WERI-Rb-1 (cell line): Measurements from ENCODE around the gene UACA.

Experiments
- DNase-seq: peaks from one replicate; pipeline ENCODE4 v3.0.0-alpha.2; 2020
- H3K27ac ChIP-seq: fragments of 250-450 bp; sonication (Bioruptor Pico); 2 replicates; pipeline ENCODE4 v1.5.1; 2020; ENCODE audit warnings: mild to moderate bottlenecking, moderate library complexity
- H3K27me3 ChIP-seq: fragments of 250-450 bp; sonication (Bioruptor Pico); 2 replicates; pipeline ENCODE4 v1.5.1; 2021; ENCODE audit warnings: mild to moderate bottlenecking, low read depth, moderate library complexity; ENCODE audit not compliant: insufficient read depth, severe bottlenecking
- H3K36me3 ChIP-seq: fragments of 250-450 bp; sonication (Bioruptor Pico); 2 replicates; pipeline ENCODE4 v1.5.1; 2020; ENCODE audit warnings: mild to moderate bottlenecking, moderate library complexity
- H3K4me3 ChIP-seq: 2 replicates; pipeline ENCODE4 v1.5.1; 2011; ENCODE audit warnings: low read depth, mild to moderate bottlenecking, control low read depth, low read length
- H3K9me3 ChIP-seq: fragments of 250-450 bp; sonication (Bioruptor Pico); 2 replicates; pipeline ENCODE4 v1.5.1; 2021; ENCODE audit warnings: mild to moderate bottlenecking, moderate library complexity; ENCODE audit not compliant: severe bottlenecking
- TF ChIP-seq, protein P1 (sequence below): IDR thresholded peaks from 2 replicates; pipeline ENCODE4 v1.5.1; 2011; ENCODE audit warnings: low read depth, mild to moderate bottlenecking, control low read depth, inconsistent platforms, low read length

UACA gene

GRCh38 chr15:70768257-70768883 lies 5.0 kb upstream of the UACA start:
- no peaks in the 10 kb centered on the region for H3K9me3 ChIP-seq
- DNase-seq, result no peak
- no peak overlapping the region for H3K4me3 ChIP-seq
- H3K27ac ChIP-seq, result no peak overlapping the region
- H3K36me3 ChIP-seq, result no peaks in the 10 kb centered on the region; the same call in 1 of the 2 replicates
- no peaks in the 10 kb centered on the region for H3K27me3 ChIP-seq
- TF ChIP-seq, protein P1, sequence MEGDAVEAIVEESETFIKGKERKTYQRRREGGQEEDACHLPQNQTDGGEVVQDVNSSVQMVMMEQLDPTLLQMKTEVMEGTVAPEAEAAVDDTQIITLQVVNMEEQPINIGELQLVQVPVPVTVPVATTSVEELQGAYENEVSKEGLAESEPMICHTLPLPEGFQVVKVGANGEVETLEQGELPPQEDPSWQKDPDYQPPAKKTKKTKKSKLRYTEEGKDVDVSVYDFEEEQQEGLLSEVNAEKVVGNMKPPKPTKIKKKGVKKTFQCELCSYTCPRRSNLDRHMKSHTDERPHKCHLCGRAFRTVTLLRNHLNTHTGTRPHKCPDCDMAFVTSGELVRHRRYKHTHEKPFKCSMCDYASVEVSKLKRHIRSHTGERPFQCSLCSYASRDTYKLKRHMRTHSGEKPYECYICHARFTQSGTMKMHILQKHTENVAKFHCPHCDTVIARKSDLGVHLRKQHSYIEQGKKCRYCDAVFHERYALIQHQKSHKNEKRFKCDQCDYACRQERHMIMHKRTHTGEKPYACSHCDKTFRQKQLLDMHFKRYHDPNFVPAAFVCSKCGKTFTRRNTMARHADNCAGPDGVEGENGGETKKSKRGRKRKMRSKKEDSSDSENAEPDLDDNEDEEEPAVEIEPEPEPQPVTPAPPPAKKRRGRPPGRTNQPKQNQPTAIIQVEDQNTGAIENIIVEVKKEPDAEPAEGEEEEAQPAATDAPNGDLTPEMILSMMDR, result no peak

- Histone ChIP-seq H3K9me3 (no peaks in the 10 kb centered on the region), H3K27ac (no peak overlapping the region), H3K4me3 (no peak overlapping the region), H3K27me3 (no peaks in the 10 kb centered on the region), H3K36me3 (no peaks in the 10 kb centered on the region; the same call in 1 of the 2 replicates)
- TF ChIP-seq, protein P1, result no peak
- DNase-seq, result no peak
Observed at GRCh38 chr15:70767667-70768066, 4.3 kb upstream of the UACA start.

DNA sequence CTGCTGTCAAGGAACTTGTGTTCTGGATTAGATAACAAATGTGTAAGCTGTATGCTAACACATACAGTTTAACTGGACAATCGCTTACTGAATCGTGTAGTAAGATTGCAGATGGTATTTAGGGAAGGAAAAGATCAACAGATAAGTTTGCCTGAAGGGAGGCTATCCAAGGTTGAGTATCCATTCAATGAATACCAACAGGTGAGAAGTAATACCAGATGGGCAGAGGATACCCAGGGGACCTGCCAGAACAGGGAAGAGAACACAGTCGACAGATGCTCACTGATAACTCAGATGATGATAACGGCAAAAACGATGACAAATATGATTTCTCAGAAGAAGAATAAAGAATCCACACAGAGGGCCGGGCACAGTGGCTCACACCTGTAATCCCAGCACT lies 3.2 kb upstream of the UACA start:
- no peak overlapping the region for H3K27ac ChIP-seq
- no peaks in the 10 kb centered on the region for H3K9me3 ChIP-seq
- H3K4me3 ChIP-seq, result no peak overlapping the region
- no peaks in the 10 kb centered on the region for H3K27me3 ChIP-seq
- TF ChIP-seq, protein P1, result no peak
- DNase-seq, result no peak
- H3K36me3 ChIP-seq, result no peaks in the 10 kb centered on the region; the same call in 1 of the 2 replicates

GRCh38 chr15:70765504-70766281 lies 2.3 kb upstream of the UACA start:
- no peaks in the 10 kb centered on the region; the same call in 1 of the 2 replicates for H3K36me3 ChIP-seq
- H3K27me3 ChIP-seq, result no peaks in the 10 kb centered on the region
- H3K9me3 ChIP-seq, result no peaks in the 10 kb centered on the region
- no peak overlapping the region for H3K27ac ChIP-seq
- TF ChIP-seq, protein P1, result no peak
- H3K4me3 ChIP-seq, result no peak overlapping the region
- DNase-seq, result no peak

DNA sequence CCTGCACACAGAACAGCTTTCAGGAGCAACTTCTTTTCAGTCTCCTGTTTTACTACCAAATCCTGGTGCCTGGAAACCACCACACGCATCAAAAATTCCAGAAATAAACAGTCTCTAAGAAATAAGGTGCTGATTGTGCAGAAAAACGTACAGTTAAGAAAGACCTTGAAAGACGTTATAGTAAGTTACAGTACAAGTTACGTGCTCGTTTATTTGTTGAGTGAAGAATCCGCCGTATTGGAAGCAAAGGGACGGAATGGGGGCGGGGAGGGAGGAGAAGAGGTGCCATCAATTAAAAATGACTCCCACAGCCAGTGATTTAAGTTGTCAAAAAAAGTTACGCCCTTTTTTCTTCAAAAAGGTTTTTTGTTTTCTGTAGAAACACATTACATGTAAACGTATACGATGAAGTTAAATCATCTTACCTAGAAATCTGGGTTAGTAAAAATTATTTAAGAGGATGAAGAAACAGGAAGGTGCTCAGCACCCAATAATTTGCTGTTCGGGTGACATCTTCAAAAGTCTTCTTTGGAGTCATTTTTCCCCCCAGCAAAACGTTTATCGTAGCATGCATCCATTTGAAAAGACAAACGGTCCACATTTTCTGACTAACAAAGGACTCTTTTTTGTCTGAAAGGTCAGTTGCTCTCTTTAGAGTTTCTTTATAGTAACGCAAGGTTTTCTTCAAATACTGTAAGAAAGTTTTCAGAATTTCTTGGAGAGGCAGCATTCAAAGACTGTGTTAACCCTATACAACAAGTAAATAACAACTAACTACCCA lies 782 bp upstream of the UACA start:
- no peaks in the 10 kb centered on the region; the same call in 1 of the 2 replicates for H3K36me3 ChIP-seq
- peak overlapping the region; percentile 55 for H3K27ac ChIP-seq
- TF ChIP-seq, protein P1, result no peak
- H3K9me3 ChIP-seq, result no peaks in the 10 kb centered on the region
- peak overlapping the region; percentile 75 for H3K4me3 ChIP-seq
- no peak for DNase-seq
- no peaks in the 10 kb centered on the region for H3K27me3 ChIP-seq
